Thyroid gland (tissue), 4 donors: ENCODE data around the gene TCEA2.

Source experiments
- CTCF ChIP-seq, 6 experiments: fragments of 200-600 bp in 3 of 6; fragments of 450-650 bp in 3 of 6; sonication (generic) in 3 of 6; IDR thresholded peaks; one replicate each; pipeline ENCODE4 v1.5.1; 2016 to 2019; ENCODE audit warnings: antibody characterized with exemption in 6 of 6, mild to moderate bottlenecking in 2 of 6, inconsistent platforms in 1 of 6, moderate library complexity in 1 of 6
- POLR2A ChIP-seq, 2 donors: fragments of 450-650 bp; IDR thresholded peaks; one replicate each; pipeline ENCODE4 v1.6.1; 2017; ENCODE audit warnings: antibody characterized with exemption in 2 of 2, mild to moderate bottlenecking in 2 of 2, moderate library complexity in 1 of 2

GRCh38 chr20:64069614-64070243 lies 6.7 kb downstream of the TCEA2 start:
- peak; percentile 15 to 66 (median 40) for TF ChIP-seq CTCF (IDR thresholded peaks at IDR 0.05)
- no peak for TF ChIP-seq POLR2A (IDR thresholded peaks at IDR 0.05)
